Mesothelial cell of epicardium (in vitro differentiated cells): ENCODE measurements around the gene TMEM239. TPM values are rescaled to one million over a fixed set of nuclear protein-coding genes. Genes with fewer than 3 reads are reported as not detected.
"Not testable (repeated sequence)": the region's sequence is repeated elsewhere in the genome, so short reads cannot be mapped to it uniquely, and the experiment has no call there.

ENCODE experiments used
- DNase-seq, 2 experiments: peaks; one replicate each; pipeline ENCODE4 v3.0.0; 2021; ENCODE audit warnings: low spot score in 2 of 2; ENCODE audit not compliant: unreplicated experiment in 2 of 2
- H3K27ac Mint-ChIP-seq: 2 replicates; pipeline ENCODE4 v1.8.0; 2021; ENCODE audit warnings: mixed read lengths
- H3K27me3 Mint-ChIP-seq: 2 replicates; pipeline ENCODE4 v1.8.0; 2021; ENCODE audit warnings: low read depth, mixed read lengths
- H3K36me3 Mint-ChIP-seq: 2 replicates; pipeline ENCODE4 v1.8.0; 2021; ENCODE audit warnings: mixed read lengths
- H3K4me1 Mint-ChIP-seq: 2 replicates; pipeline ENCODE4 v1.8.0; 2021; ENCODE audit warnings: mixed read lengths
- H3K4me3 Mint-ChIP-seq: 2 replicates; pipeline ENCODE4 v1.8.0; 2021; ENCODE audit warnings: mild to moderate bottlenecking, moderate library complexity, mixed read lengths
- H3K9me3 Mint-ChIP-seq: 2 replicates; pipeline ENCODE4 v1.8.0; 2021; ENCODE audit warnings: mixed read lengths
- total RNA-seq: library from RNA; stranded (reverse); gene quantifications from 3 replicates; pipeline ENCODE4 v1.2.1, GENCODE V29; 2021
- TF ChIP-seq, protein P1 (sequence below): fragments of 200-600 bp; sonication (generic); IDR thresholded peaks from one replicate; pipeline ENCODE4 v1.5.0; 2021; ENCODE audit warnings: antibody characterized with exemption; ENCODE audit not compliant: unreplicated experiment

The TMEM239 gene
- total RNA-seq, 1 donor from 2014 or later: not detected

DNA sequence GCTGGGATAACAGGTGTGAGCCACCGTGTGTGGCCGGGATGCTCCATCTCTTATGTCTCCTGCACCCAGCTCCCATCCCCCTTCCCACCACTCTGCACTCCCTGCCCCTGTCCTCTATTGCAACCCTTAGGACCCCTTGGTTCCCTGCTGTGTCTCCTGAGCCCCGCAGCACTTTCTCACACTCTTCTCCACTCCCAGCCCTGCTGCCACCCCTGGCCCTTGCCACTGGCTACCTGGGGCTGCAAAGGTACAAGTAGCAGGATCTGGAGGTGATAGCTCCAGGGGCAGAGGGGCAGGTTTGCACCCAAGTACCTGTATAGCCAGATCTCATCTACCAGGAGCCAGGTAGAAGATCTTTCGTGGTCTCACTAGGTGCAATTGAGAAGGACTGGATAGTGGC, 9.1 kb upstream of the TMEM239 start:
- TF ChIP-seq, protein P1, sequence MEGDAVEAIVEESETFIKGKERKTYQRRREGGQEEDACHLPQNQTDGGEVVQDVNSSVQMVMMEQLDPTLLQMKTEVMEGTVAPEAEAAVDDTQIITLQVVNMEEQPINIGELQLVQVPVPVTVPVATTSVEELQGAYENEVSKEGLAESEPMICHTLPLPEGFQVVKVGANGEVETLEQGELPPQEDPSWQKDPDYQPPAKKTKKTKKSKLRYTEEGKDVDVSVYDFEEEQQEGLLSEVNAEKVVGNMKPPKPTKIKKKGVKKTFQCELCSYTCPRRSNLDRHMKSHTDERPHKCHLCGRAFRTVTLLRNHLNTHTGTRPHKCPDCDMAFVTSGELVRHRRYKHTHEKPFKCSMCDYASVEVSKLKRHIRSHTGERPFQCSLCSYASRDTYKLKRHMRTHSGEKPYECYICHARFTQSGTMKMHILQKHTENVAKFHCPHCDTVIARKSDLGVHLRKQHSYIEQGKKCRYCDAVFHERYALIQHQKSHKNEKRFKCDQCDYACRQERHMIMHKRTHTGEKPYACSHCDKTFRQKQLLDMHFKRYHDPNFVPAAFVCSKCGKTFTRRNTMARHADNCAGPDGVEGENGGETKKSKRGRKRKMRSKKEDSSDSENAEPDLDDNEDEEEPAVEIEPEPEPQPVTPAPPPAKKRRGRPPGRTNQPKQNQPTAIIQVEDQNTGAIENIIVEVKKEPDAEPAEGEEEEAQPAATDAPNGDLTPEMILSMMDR: no peak
- Mint-ChIP-seq H3K27me3 (peaks cover 57% of the 10 kb centered on the region), H3K4me1 (peaks cover 9% of the 10 kb centered on the region), H3K36me3 (no peaks in the 10 kb centered on the region), H3K27ac (no peak overlapping the region), H3K4me3 (no peak overlapping the region), H3K9me3 (peaks cover 15% of the 10 kb centered on the region)
- no peak for DNase-seq

DNA sequence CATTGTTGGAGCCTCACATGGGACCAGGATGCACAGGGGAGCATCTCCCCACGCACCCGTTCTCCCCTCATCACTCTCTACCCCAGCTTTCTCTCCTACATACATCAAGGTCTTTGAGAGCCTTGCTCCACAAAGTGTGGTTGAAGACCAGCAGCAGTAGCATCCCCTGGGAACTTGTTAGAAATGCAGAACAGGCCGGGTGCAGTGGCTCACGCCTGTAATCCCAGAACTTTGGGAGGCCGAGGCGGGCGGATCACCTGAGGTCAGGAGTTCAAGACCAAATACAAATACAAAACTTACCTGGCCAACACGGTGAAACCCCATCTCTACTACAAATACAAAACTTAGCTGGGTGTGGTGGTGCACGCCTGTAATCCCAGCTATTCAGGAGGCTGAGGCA, 8.2 kb upstream of the TMEM239 start:
- Mint-ChIP-seq H3K9me3 (peaks cover 21% of the 10 kb centered on the region), H3K27me3 (peaks cover 50% of the 10 kb centered on the region)
- not testable (repeated sequence) for DNase-seq, H3K27ac Mint-ChIP-seq, H3K4me1 Mint-ChIP-seq, H3K36me3 Mint-ChIP-seq, H3K4me3 Mint-ChIP-seq

DNA sequence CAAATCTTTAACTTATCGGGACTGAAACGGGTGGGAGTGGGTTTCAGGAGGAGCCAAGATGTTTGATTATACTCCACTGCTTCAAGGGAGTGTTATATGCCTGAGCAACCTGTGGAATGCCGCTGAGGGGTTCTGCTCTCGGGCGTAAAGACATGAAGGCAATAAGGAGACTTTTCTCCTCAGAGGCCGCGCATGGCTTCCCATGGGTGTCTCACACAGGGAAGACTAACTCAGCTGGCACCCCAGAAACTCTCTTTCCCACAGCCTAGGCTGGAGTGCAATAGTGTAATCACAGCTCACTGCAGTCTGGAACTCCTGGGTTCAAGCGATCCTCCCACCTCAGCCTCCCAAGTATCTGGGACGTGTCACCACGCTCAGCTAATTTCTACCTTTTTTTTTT, 6.5 kb upstream of the TMEM239 start:
- H3K27me3 Mint-ChIP-seq: peaks cover 35% of the 10 kb centered on the region
- peaks cover 25% of the 10 kb centered on the region for H3K9me3 Mint-ChIP-seq
- H3K4me1 Mint-ChIP-seq: peaks cover 16% of the 10 kb centered on the region
- no peak overlapping the region for H3K27ac Mint-ChIP-seq
- H3K36me3 Mint-ChIP-seq: no peaks in the 10 kb centered on the region
- H3K4me3 Mint-ChIP-seq: no peak overlapping the region
- TF ChIP-seq, protein P1: no peak
- DNase-seq: no peak

DNA sequence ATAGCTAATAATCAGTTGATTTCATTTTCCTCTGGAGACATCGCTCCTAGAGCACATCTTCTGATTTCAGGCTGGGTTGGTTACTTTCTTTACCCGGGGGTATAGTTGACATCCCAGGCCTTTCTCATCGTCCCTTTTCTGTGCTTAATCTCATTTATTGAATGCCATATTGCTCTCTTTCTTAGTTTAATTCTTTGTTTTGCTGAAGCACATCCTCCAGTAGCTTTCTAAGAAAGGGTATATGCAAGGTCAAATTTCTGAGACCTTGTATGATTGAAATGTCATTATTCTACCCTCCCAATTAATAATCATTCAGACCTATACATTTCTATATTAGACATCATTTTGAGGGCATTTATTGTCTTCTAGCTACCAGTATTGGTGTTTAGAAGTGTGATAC, 4.0 kb upstream of the TMEM239 start:
- no peak for DNase-seq
- H3K36me3 Mint-ChIP-seq: no peaks in the 10 kb centered on the region
- H3K27me3 Mint-ChIP-seq: peaks cover 12% of the 10 kb centered on the region
- no peak overlapping the region for H3K4me3 Mint-ChIP-seq
- TF ChIP-seq, protein P1: no peak
- peaks cover 22% of the 10 kb centered on the region for H3K4me1 Mint-ChIP-seq
- H3K27ac Mint-ChIP-seq: no peak overlapping the region
- H3K9me3 Mint-ChIP-seq: peaks cover 25% of the 10 kb centered on the region

DNA sequence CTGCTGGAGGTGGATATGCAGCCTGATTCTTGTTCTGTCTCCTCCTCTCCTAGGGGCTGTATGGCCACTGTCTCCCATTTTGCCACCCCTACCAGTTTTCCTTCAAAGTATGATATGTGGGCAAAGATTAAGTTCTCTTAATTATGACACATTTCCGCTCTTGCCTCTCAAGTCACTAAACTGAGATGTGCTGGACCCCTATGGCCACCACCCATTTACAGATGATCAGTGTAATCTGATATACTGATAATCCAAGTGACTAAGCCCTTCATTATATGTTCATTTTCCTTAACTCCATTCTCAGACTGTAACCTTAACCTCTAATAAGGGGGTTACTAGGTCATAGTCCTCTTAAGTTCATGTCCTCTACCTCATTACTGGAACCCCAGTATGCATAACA, 2.1 kb upstream of the TMEM239 start:
- no peak for DNase-seq
- Mint-ChIP-seq H3K36me3 (no peaks in the 10 kb centered on the region), H3K27me3 (peaks cover under 1% of the 10 kb centered on the region), H3K4me3 (no peak overlapping the region), H3K9me3 (peaks cover 21% of the 10 kb centered on the region), H3K27ac (peak overlapping the region; percentile 70), H3K4me1 (peaks cover 24% of the 10 kb centered on the region)
- TF ChIP-seq, protein P1: no peak

DNA sequence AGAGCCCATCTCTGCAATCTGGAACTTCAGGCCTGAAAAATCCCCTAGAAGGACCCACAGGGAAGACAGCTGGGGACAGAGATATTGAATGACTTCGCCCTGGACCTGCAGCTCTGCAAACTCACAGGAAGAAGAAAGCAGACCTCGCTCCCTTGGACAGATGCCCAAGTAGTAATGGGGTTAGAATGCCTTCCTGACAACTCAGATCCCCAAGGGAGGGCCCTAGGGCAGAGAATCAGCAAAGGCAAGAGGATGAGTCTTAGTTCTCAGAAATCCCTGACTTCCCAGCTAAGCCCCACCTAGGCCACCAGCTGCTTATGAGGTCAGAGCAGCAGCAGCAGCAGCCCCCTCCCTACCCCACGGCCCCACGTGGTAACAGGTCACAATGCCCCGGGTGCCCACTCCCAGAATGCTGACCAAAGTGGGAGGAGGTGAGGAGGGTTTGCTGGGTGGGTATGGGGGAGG, 1.5 kb upstream of the TMEM239 start, which contains the start of gene C20orf141:
Gene C20orf141 (plus strand): TSS at position 401 of the 465 bp plus-strand sequence. CDS start 198 bp downstream, outside the sequence.
- Mint-ChIP-seq H3K27me3 (no peaks in the 10 kb centered on the region), H3K4me1 (peaks cover 27% of the 10 kb centered on the region), H3K4me3 (no peak within 1 kb of the TSS), H3K36me3 (no peaks in the 10 kb centered on the region), H3K9me3 (peaks cover 19% of the 10 kb centered on the region), H3K27ac (peak within 1 kb of the TSS; percentile 88)
- DNase-seq: no peak
- TF ChIP-seq, protein P1: no peak
